GM23248 (cell line): ENCODE results near the gene ARFGAP1.
"Not testable (repeated sequence)": the region's sequence is repeated elsewhere in the genome, so short reads cannot be mapped to it uniquely, and the experiment has no call there.

ENCODE experiments used
- EZH2 ChIP-seq: fragments of 200-600 bp; sonication (generic); IDR thresholded peaks from 2 replicates; pipeline ENCODE4 v1.6.1; 2018; ENCODE audit warnings: antibody characterized with exemption, mild to moderate bottlenecking; ENCODE audit not compliant: insufficient read depth, poor library complexity, severe bottlenecking
- EZH2phosphoT487 ChIP-seq: fragments of 200-600 bp; sonication (generic); IDR thresholded peaks from 2 replicates; pipeline ENCODE4 v1.6.1; 2018; ENCODE audit warnings: antibody characterized with exemption, moderate library complexity, mild to moderate bottlenecking, low read depth; ENCODE audit not compliant: insufficient read depth

DNA sequence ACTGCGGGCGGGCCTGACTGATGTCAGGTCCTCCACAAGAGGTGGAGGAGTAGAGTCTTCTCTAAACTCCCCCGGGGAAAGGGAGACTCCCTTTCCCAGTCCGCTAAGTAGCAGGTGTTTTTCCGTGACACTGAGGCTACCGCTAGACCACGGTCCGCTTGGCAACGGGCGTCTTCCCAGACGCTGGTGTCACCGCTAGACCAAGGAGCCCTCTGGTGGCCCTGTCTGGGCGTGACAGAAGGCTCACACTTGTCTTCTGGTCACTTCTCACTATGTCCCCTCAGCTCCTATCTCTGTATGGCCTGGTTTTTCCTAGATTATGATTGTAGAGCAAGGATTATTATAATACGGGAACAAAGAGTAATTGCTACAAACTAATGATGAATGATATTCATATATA, 21.3 kb upstream of the ARFGAP1 start:
- not testable (repeated sequence) for TF ChIP-seq EZH2, EZH2phosphoT487
